MCF 10A (cell line): Measurements from ENCODE around the gene HS2ST1. TPM values are rescaled to one million over a fixed set of nuclear protein-coding genes. Genes with fewer than 3 reads are reported as not detected.
"Not testable (repeated sequence)": the region's sequence is repeated elsewhere in the genome, so short reads cannot be mapped to it uniquely, and the experiment has no call there.

ENCODE experiments used
- BruUV-seq: library from RNA; stranded (reverse); fragments of 400-500 nt; replicated peaks from 2 replicates; lab custom pipeline; 2021; lab: Mats Ljungman, UMichigan
- CTCF ChIA-PET: fragments of 300-600 bp; sonication (Branson Sonifier 250); formaldehyde crosslinking; extraction: SDS; loops from one replicate; lab custom pipeline; 2021; ENCODE audit warnings: antibody characterized with exemption, inconsistent platforms; lab: Yijun Ruan, JAX
- POLR2A ChIA-PET: fragments of 300-600, 350-650 bp; sonication (Branson Sonifier 250); formaldehyde crosslinking; extraction: SDS; loops from one replicate; lab custom pipeline; 2020; ENCODE audit warnings: antibody characterized with exemption, inconsistent platforms; lab: Yijun Ruan, JAX
- DNase-seq: peaks from one replicate; pipeline ENCODE4 v3.0.0-alpha.2; 2018; ENCODE audit not compliant: unreplicated experiment
- H3K27ac Mint-ChIP-seq: one replicate; pipeline ENCODE4 v1.8.0; 2022; ENCODE audit warnings: mild to moderate bottlenecking, low read depth, mixed read lengths; ENCODE audit not compliant: unreplicated experiment
- H3K27me3 Mint-ChIP-seq: one replicate; pipeline ENCODE4 v1.8.0; 2022; ENCODE audit warnings: mixed read lengths; ENCODE audit not compliant: insufficient read depth, unreplicated experiment
- H3K36me3 Mint-ChIP-seq: one replicate; pipeline ENCODE4 v1.8.0; 2022; ENCODE audit warnings: mild to moderate bottlenecking, moderate library complexity, mixed read lengths; ENCODE audit not compliant: insufficient read depth, unreplicated experiment
- H3K4me1 Mint-ChIP-seq: one replicate; pipeline ENCODE4 v1.8.0; 2022; ENCODE audit warnings: mixed read lengths; ENCODE audit not compliant: insufficient read depth, unreplicated experiment
- H3K4me3 Mint-ChIP-seq: one replicate; pipeline ENCODE4 v1.8.0; 2022; ENCODE audit warnings: mild to moderate bottlenecking, moderate library complexity, mixed read lengths; ENCODE audit not compliant: unreplicated experiment
- H3K9me3 Mint-ChIP-seq: one replicate; pipeline ENCODE4 v1.8.0; 2022; ENCODE audit warnings: mixed read lengths; ENCODE audit not compliant: unreplicated experiment
- CTCF ChIP-seq: fragments of 200-600 bp; IDR thresholded peaks from one replicate; pipeline ENCODE4 v1.8.0; 2022; ENCODE audit warnings: antibody characterized with exemption, mild to moderate bottlenecking; ENCODE audit not compliant: unreplicated experiment
- intact Hi-C: fragments of 100-400 bp; cut with micrococcal nuclease; formaldehyde crosslinking; loops from 2 replicates; pipeline ENCODE4 v1.14.1; 2022
- total RNA-seq: library from RNA; stranded (reverse); gene quantifications from 2 replicates; pipeline ENCODE4 v1.2.3, GENCODE V29; 2022

Gene HS2ST1
- total RNA-seq, 1 experiment from 2014 or later = 20.4 TPM

- H3K4me3 Mint-ChIP-seq = no peak overlapping the region
- no TSS peak for BruUV-seq
- intact Hi-C loops = no loop called here
- H3K36me3 Mint-ChIP-seq = no peaks in the 10 kb centered on the region
- no peak overlapping the region for H3K27ac Mint-ChIP-seq
- no peak for DNase-seq
- ChIA-PET CTCF (no interaction called here), POLR2A (no interaction called here)
- TF ChIP-seq CTCF = no peak
- no peaks in the 10 kb centered on the region for H3K4me1 Mint-ChIP-seq
- no peaks in the 10 kb centered on the region for H3K27me3 Mint-ChIP-seq
- no peaks in the 10 kb centered on the region for H3K9me3 Mint-ChIP-seq
Measured at GRCh38 chr1:87004857-87005256, 90.4 kb downstream of the HS2ST1 start.

GRCh38 chr1:87007323-87007722 lies 92.9 kb downstream of the HS2ST1 start:
- H3K27ac Mint-ChIP-seq = no peak overlapping the region
- ChIA-PET POLR2A (no interaction called here), CTCF (no interaction called here)
- no peaks in the 10 kb centered on the region for H3K36me3 Mint-ChIP-seq
- H3K27me3 Mint-ChIP-seq = no peaks in the 10 kb centered on the region
- TF ChIP-seq CTCF = no peak
- BruUV-seq = no TSS peak
- intact Hi-C loops = no loop called here
- no peak for DNase-seq
- H3K4me1 Mint-ChIP-seq = no peaks in the 10 kb centered on the region
- H3K9me3 Mint-ChIP-seq = no peaks in the 10 kb centered on the region
- no peak overlapping the region for H3K4me3 Mint-ChIP-seq

- POLR2A ChIA-PET = interaction anchor here (0.9 kb wide), 1 partner anchor 308 kb away, joined by 3 read pairs; no protein-coding TSS in a partner anchor
- H3K4me3 Mint-ChIP-seq, intact Hi-C loops, H3K4me1 Mint-ChIP-seq, H3K27me3 Mint-ChIP-seq, DNase-seq, H3K9me3 Mint-ChIP-seq, H3K36me3 Mint-ChIP-seq, H3K27ac Mint-ChIP-seq, BruUV-seq: not testable (repeated sequence)
- CTCF ChIA-PET = interaction anchor here (0.6 to 1.2 kb wide), 3 partner anchors 47 to 477 kb away, joined by 3 read pairs; no protein-coding TSS in a partner anchor
Measured at GRCh38 chr1:87013385-87013784, 99.0 kb downstream of the HS2ST1 start.

GRCh38 chr1:87017998-87018672 lies 103.7 kb downstream of the HS2ST1 start:
- ChIA-PET POLR2A (no interaction called here), CTCF (interaction anchor here (0.8 to 1.9 kb wide), 2 partner anchors 236 to 238 kb away, joined by 3 to 8 read pairs; no protein-coding TSS in a partner anchor)
- no TSS peak for BruUV-seq
- H3K4me1 Mint-ChIP-seq = no peaks in the 10 kb centered on the region
- H3K9me3 Mint-ChIP-seq = no peaks in the 10 kb centered on the region
- no peaks in the 10 kb centered on the region for H3K27me3 Mint-ChIP-seq
- DNase-seq = no peak
- no peak overlapping the region for H3K27ac Mint-ChIP-seq
- H3K4me3 Mint-ChIP-seq = no peak overlapping the region
- intact Hi-C loops = no loop called here
- no peaks in the 10 kb centered on the region for H3K36me3 Mint-ChIP-seq
- no peak for TF ChIP-seq CTCF
